Panc1 (cell line): ENCODE results near the gene SLCO3A1.

Source experiments
- CTCF ChIP-seq: fragments of 450-650 bp; IDR thresholded peaks from 2 replicates; pipeline ENCODE4 v1.5.1; 2017; ENCODE audit warnings: mild to moderate bottlenecking
- POLR2AphosphoS5 ChIP-seq: IDR thresholded peaks from 2 replicates; pipeline ENCODE4 v1.6.1; 2012; ENCODE audit warnings: mild to moderate bottlenecking, low read depth, low read length, moderate library complexity
- REST ChIP-seq, 2 experiments: IDR thresholded peaks; 2 replicates each; pipeline ENCODE4 v1.6.1; 2011 to 2012; ENCODE audit warnings: low read depth in 2 of 2, control low read depth in 1 of 2, low read length in 1 of 2, mild to moderate bottlenecking in 1 of 2, moderate library complexity in 1 of 2; ENCODE audit not compliant: insufficient read depth in 1 of 2
- SIN3A ChIP-seq: IDR thresholded peaks from 2 replicates; pipeline ENCODE4 v1.6.1; 2012; ENCODE audit warnings: low read depth, mild to moderate bottlenecking, low read length, moderate library complexity, borderline replicate concordance; ENCODE audit not compliant: insufficient read depth
- TCF7L2 ChIP-seq: IDR thresholded peaks from 2 replicates; pipeline ENCODE4 v1.6.1; 2011; ENCODE audit warnings: mild to moderate bottlenecking, low read depth, low read length, inconsistent platforms

- TF ChIP-seq TCF7L2, result no peak
- no peak for TF ChIP-seq CTCF
- no peak for TF ChIP-seq POLR2AphosphoS5
- TF ChIP-seq SIN3A, result no peak
- TF ChIP-seq REST (IDR thresholded peaks at IDR 0.05; ENCODE audit: insufficient read depth in 1 of 2, low read depth in 2 of 2, low read length in 1 of 2), result no peak
Observed at GRCh38 chr15:92047900-92048299, 194.4 kb downstream of the SLCO3A1 start.
